HEK293T (cell line): ENCODE results near the gene EXOC4.

ENCODE experiments used
- CTCF ChIA-PET: fragments of 350-600 bp; formaldehyde crosslinking; extraction: SDS; loops from one replicate; lab custom pipeline; 2021; ENCODE audit warnings: antibody characterized with exemption, inconsistent platforms; lab: Yijun Ruan, JAX
- POLR2A ChIA-PET: fragments of 350-600 bp; formaldehyde crosslinking; extraction: SDS; loops from one replicate; lab custom pipeline; 2020; ENCODE audit warnings: antibody characterized with exemption, inconsistent platforms; lab: Yijun Ruan, JAX
- DNase-seq: peaks from one replicate; pipeline ENCODE4 v3.0.0; 2012; ENCODE audit warnings: mixed read lengths; ENCODE audit errors: extremely low spot score
- ARNT ChIP-seq: fragments of 450-650 bp; IDR thresholded peaks from 2 replicates; pipeline ENCODE4 v1.6.1; 2017; ENCODE audit warnings: mild to moderate bottlenecking
- BHLHE40 ChIP-seq: fragments of 450-650 bp; IDR thresholded peaks from 2 replicates; pipeline ENCODE4 v1.6.1; 2016; ENCODE audit warnings: mild to moderate bottlenecking, moderate library complexity, borderline replicate concordance
- CTBP1 ChIP-seq: fragments of 450-650 bp; IDR thresholded peaks from 2 replicates; pipeline ENCODE4 v1.6.1; 2016; ENCODE audit warnings: borderline replicate concordance
- ELF4 ChIP-seq: fragments of 450-650 bp; IDR thresholded peaks from 2 replicates; pipeline ENCODE4 v1.6.1; 2017; ENCODE audit warnings: antibody characterized with exemption
- FOXA1 ChIP-seq: fragments of 450-650 bp; IDR thresholded peaks from 2 replicates; pipeline ENCODE4 v1.6.1; 2016; ENCODE audit warnings: mild to moderate bottlenecking
- FOXK2 ChIP-seq: fragments of 450-650 bp; IDR thresholded peaks from 2 replicates; pipeline ENCODE4 v1.6.1; 2016; ENCODE audit warnings: mild to moderate bottlenecking
- FOXM1 ChIP-seq: fragments of 450-650 bp; IDR thresholded peaks from 2 replicates; pipeline ENCODE4 v1.6.1; 2017; ENCODE audit warnings: mild to moderate bottlenecking, borderline replicate concordance
- HDGF ChIP-seq: fragments of 450-650 bp; IDR thresholded peaks from 2 replicates; pipeline ENCODE4 v1.6.1; 2017; ENCODE audit warnings: antibody characterized with exemption, borderline replicate concordance
- L3MBTL2 ChIP-seq: fragments of 450-650 bp; conservative IDR thresholded peaks from 2 replicates; pipeline ENCODE4 v1.6.1; 2016; ENCODE audit warnings: mild to moderate bottlenecking
- LEF1 ChIP-seq: fragments of 450-650 bp; IDR thresholded peaks from 2 replicates; pipeline ENCODE4 v1.6.1; 2017; ENCODE audit warnings: mild to moderate bottlenecking, borderline replicate concordance
- NFRKB ChIP-seq: fragments of 450-650 bp; IDR thresholded peaks from 2 replicates; pipeline ENCODE4 v1.6.1; 2016; ENCODE audit warnings: mild to moderate bottlenecking, moderate library complexity
- SP1 ChIP-seq: fragments of 450-650 bp; IDR thresholded peaks from 2 replicates; pipeline ENCODE4 v1.6.1; 2017
- SUZ12 ChIP-seq: fragments of 450-650 bp; IDR thresholded peaks from 2 replicates; pipeline ENCODE4 v1.6.1; 2016; ENCODE audit warnings: mild to moderate bottlenecking
- TARDBP ChIP-seq: fragments of 450-650 bp; IDR thresholded peaks from 2 replicates; pipeline ENCODE4 v1.6.1; 2016
- ZNF384 ChIP-seq: fragments of 450-650 bp; IDR thresholded peaks from 2 replicates; pipeline ENCODE4 v1.6.1; 2016
- TF ChIP-seq, protein P1 (sequence below): fragments of 450-650 bp; IDR thresholded peaks from 2 replicates; pipeline ENCODE4 v1.6.1; 2016

EXOC4 gene

DNA sequence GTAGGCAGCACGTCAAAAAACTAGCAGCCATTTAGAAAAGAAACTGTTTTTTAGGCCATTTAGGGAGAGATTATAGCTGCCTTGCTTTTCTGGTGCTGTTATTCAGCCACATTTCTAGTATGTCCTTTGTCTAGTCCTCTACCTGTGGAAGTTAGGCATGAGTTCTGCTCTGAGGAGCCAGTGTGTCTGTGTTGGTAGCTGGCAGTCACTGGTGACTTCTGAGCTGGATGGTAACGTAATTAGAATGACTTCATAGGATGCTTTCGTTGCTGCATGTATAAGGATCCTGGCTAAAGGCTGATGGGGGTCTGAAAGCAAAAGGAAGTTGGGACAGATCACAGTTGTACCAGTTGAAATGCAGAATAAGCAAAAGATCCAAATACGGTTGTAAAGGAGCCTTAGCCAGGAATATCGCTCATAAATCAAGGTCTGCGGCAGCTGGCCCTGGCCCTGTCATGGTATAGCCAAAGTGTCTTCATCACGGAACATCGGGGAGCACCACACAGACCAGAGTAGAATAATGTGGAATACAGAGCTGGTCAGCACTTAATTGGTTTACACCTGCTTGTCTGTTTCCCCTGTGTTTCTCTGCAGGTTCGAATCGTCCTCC is 226.7 kb downstream of the EXOC4 start:
- no peak for DNase-seq
- ChIA-PET CTCF (interaction anchor here (0.6 to 1.2 kb wide), 2 partner anchors 11 to 1907 kb away, joined by 3 read pairs; no protein-coding TSS in a partner anchor), POLR2A (no interaction called here)
- no peak for TF ChIP-seq CTBP1
- no peak for TF ChIP-seq LEF1
- TF ChIP-seq FOXA1: no peak
- TF ChIP-seq NFRKB: no peak
- no peak for TF ChIP-seq TARDBP
- no peak for TF ChIP-seq SUZ12
- TF ChIP-seq L3MBTL2: no peak
- TF ChIP-seq FOXM1: no peak
- no peak for TF ChIP-seq BHLHE40
- no peak for TF ChIP-seq ELF4
- no peak for TF ChIP-seq ZNF384
- no peak for TF ChIP-seq ARNT
- no peak for TF ChIP-seq SP1
- TF ChIP-seq HDGF: no peak

DNA sequence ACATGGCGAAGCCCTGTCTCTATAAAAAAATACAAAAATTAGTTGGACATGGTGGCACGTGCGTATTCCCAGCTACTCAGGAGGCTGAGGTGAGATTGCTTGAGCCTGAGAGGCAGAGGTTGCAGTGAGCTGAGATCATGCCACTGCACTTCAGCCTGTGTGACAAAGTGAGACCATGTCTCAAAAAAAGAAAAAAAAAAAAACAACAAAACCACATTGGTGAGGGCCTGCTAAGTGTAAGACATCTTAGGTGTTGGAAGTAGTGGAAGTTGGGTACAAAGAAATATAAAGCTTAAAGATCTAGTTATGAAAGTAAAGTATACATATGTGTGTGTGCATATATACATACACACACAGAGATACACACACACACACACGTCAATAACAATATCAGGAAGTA is 228.0 kb downstream of the EXOC4 start:
- ChIA-PET CTCF (interaction anchor here (1.2 kb wide), 1 partner anchor 10 kb away, joined by 3 read pairs; no protein-coding TSS in a partner anchor), POLR2A (no interaction called here)
- no peak for TF ChIP-seq SP1
- no peak for TF ChIP-seq L3MBTL2
- TF ChIP-seq ZNF384: no peak
- no peak for TF ChIP-seq FOXK2
- no peak for TF ChIP-seq ARNT
- no peak for TF ChIP-seq SUZ12
- TF ChIP-seq BHLHE40: no peak
- TF ChIP-seq FOXA1: no peak
- DNase-seq: no peak

GRCh38 chr7:133481676-133482075 is 228.8 kb downstream of the EXOC4 start:
- ChIA-PET CTCF (no interaction called here), POLR2A (no interaction called here)
- no peak for TF ChIP-seq CTBP1
- TF ChIP-seq L3MBTL2: no peak
- TF ChIP-seq, protein P1, sequence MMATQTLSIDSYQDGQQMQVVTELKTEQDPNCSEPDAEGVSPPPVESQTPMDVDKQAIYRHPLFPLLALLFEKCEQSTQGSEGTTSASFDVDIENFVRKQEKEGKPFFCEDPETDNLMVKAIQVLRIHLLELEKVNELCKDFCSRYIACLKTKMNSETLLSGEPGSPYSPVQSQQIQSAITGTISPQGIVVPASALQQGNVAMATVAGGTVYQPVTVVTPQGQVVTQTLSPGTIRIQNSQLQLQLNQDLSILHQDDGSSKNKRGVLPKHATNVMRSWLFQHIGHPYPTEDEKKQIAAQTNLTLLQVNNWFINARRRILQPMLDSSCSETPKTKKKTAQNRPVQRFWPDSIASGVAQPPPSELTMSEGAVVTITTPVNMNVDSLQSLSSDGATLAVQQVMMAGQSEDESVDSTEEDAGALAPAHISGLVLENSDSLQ: no peak
- TF ChIP-seq HDGF: no peak
- no peak for TF ChIP-seq TARDBP
- no peak for TF ChIP-seq ELF4
- TF ChIP-seq ZNF384: no peak
- no peak for TF ChIP-seq FOXK2
- TF ChIP-seq FOXA1: no peak
- TF ChIP-seq FOXM1: no peak
- TF ChIP-seq ARNT: no peak
- TF ChIP-seq BHLHE40: no peak
- TF ChIP-seq SP1: no peak
- no peak for TF ChIP-seq LEF1
- no peak for DNase-seq

DNA sequence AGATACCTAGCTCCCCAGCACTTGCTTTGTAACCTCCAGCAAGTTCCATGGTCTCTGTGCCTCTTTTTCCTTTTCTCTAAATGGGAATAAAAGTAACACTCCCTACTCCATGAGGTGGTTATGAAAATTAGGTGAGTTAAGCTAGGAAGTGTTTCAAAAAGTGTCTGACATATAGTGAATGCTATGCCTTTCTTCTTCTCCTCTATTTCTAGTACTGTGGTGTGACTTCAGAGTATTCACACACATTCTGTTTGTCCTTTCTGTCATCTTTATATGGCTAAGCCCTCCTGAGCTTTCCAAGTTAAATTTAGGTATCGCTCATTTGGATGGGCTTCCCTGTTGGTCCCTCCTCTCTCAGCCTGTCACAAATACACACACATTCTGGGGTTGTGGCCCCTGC is 229.7 kb downstream of the EXOC4 start:
- DNase-seq: no peak
- no peak for TF ChIP-seq LEF1
- no peak for TF ChIP-seq BHLHE40
- TF ChIP-seq L3MBTL2: no peak
- no peak for TF ChIP-seq ARNT
- no peak for TF ChIP-seq TARDBP
- no peak for TF ChIP-seq FOXM1
- no peak for TF ChIP-seq HDGF
- no peak for TF ChIP-seq FOXK2
- no peak for TF ChIP-seq ZNF384
- TF ChIP-seq, protein P1: no peak
- no peak for TF ChIP-seq CTBP1
- no peak for TF ChIP-seq FOXA1
- TF ChIP-seq SUZ12: no peak
- no peak for TF ChIP-seq SP1
- no peak for TF ChIP-seq ELF4
- no peak for TF ChIP-seq NFRKB
- POLR2A ChIA-PET: no interaction called here
- CTCF ChIA-PET: no interaction called here

DNA sequence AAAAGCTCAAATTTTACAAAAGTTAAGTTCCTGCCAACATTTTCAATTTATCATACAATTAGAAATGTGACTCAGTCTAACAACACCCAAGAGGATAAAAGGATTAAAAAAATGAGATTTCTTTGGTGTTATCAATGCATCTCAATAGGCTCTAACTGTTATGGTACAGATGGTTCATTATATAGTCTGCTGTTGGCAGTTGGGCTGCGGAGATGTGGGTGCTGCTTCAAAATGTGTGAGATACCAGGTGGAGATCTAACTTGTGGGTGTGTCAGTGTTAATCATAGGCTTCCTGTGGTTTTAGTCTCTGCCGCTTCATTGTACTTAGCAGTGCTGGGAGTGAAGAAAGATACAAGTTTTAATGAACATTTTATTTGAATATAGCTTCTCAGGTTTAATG is 231.2 kb downstream of the EXOC4 start:
- CTCF ChIA-PET: no interaction called here
- TF ChIP-seq LEF1 (no peak), FOXM1 (no peak), L3MBTL2 (no peak), ELF4 (no peak), FOXK2 (no peak)
- no peak for DNase-seq
- POLR2A ChIA-PET: no interaction called here

- TF ChIP-seq TARDBP: no peak
- no peak for TF ChIP-seq FOXA1
- no peak for TF ChIP-seq SUZ12
- TF ChIP-seq CTBP1: no peak
- TF ChIP-seq ARNT: no peak
- TF ChIP-seq LEF1: no peak
- DNase-seq: no peak
- ChIA-PET CTCF (no interaction called here), POLR2A (no interaction called here)
Measured at GRCh38 chr7:133489906-133490305, 237.0 kb downstream of the EXOC4 start.

DNA sequence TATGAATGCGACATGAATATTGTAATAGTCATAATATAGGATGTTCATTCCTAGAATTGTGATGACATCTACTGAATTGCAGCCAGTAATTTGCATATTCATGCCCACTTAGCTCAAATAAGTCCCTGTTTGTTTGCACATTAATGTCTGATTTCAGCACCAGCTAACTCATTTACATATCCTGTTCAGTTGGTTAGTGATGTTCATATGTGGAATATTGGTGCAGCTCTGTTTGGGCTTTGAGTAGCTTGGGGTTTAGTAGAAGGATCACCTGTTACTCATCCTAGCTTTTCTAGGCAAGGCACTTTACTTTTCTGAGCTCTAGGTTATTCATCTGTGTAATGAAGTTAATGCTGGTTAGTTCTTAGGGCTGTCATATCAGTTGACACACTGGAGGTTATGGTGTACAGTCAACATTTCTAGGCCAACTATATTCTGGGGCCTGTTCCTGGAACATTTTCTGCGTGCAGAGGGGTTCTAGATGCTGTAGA is 238.4 kb downstream of the EXOC4 start:
- no peak for DNase-seq
- POLR2A ChIA-PET: no interaction called here
- CTCF ChIA-PET: interaction anchor here (1.2 kb wide), 1 partner anchor 11 kb away, joined by 3 read pairs; no protein-coding TSS in a partner anchor
- TF ChIP-seq LEF1 (no peak), TARDBP (no peak), SP1 (no peak), BHLHE40 (no peak)
